Activated CD8-positive, alpha-beta T cell treated with anti-CD3 and anti-CD28 coated beads for 36 hours (primary cell): ENCODE measurements around the gene LEO1. TPM values are rescaled to one million over a fixed set of nuclear protein-coding genes. Genes with fewer than 3 reads are reported as not detected.

Experiments
- ATAC-seq: fragments of 200-7000 bp; cut with Tn5 transposase; one replicate; pipeline ENCODE4 v1.10.0; 2021; ENCODE audit warnings: mild to moderate bottlenecking, moderate library complexity
- CTCF ChIA-PET: fragments of 350-600 bp; sonication (Branson Sonifier 250); formaldehyde crosslinking; loops from one replicate; lab custom pipeline; 2021; ENCODE audit warnings: antibody characterized with exemption; lab: Charles Lee
- POLR2A ChIA-PET: fragments of 350-600 bp; sonication (Branson Sonifier 250); formaldehyde crosslinking; loops from one replicate; lab custom pipeline; 2021; ENCODE audit warnings: antibody characterized with exemption; lab: Charles Lee
- DNase-seq: peaks from one replicate; pipeline ENCODE4 v3.0.0-alpha.2; 2020
- H3K27ac Mint-ChIP-seq: one replicate; pipeline ENCODE4 v1.8.0; 2021; ENCODE audit warnings: mild to moderate bottlenecking, mixed read lengths
- H3K27me3 Mint-ChIP-seq: one replicate; pipeline ENCODE4 v1.8.0; 2021; ENCODE audit warnings: mixed read lengths
- H3K36me3 Mint-ChIP-seq: one replicate; pipeline ENCODE4 v1.8.0; 2021; ENCODE audit warnings: low read depth, mixed read lengths
- H3K4me1 Mint-ChIP-seq: one replicate; pipeline ENCODE4 v1.8.0; 2021; ENCODE audit warnings: low read depth, mixed read lengths
- H3K4me3 Mint-ChIP-seq: one replicate; pipeline ENCODE4 v1.8.0; 2021; ENCODE audit warnings: mild to moderate bottlenecking, moderate library complexity, mixed read lengths
- H3K9me3 Mint-ChIP-seq: one replicate; pipeline ENCODE4 v1.8.0; 2021; ENCODE audit warnings: mixed read lengths
- CTCF ChIP-seq: fragments of 200-600 bp; IDR thresholded peaks from one replicate; pipeline ENCODE4 v1.8.0; 2022; ENCODE audit warnings: antibody characterized with exemption, mild to moderate bottlenecking
- intact Hi-C: fragments of 100-400 bp; cut with micrococcal nuclease; formaldehyde crosslinking; loops from one replicate; pipeline ENCODE4 v1.10.0; 2022
- total RNA-seq, 2 experiments: library from RNA; stranded (reverse); gene quantifications; one replicate each; pipeline ENCODE4 v1.2.3, GENCODE V29; 2021

Gene LEO1
- total RNA-seq, 2 experiments from 2014 or later, result 28.9 to 31.1 TPM

- Mint-ChIP-seq H3K4me3 (no peak overlapping the region), H3K27me3 (no peaks in the 10 kb centered on the region), H3K27ac (no peak overlapping the region), H3K9me3 (no peaks in the 10 kb centered on the region), H3K4me1 (peaks cover 10% of the 10 kb centered on the region), H3K36me3 (peaks cover 31% of the 10 kb centered on the region)
- ChIA-PET CTCF (interaction anchor here (0.6 to 3.5 kb wide), 36 partner anchors 9 to 276 kb away, joined by 3 to 34 read pairs (median 4); no protein-coding TSS in a partner anchor), POLR2A (no interaction called here)
- ATAC-seq (no peak), DNase-seq (no peak)
- peak; percentile 92 for TF ChIP-seq CTCF
- intact Hi-C loops, result no loop called here
Observed at GRCh38 chr15:51888593-51889195, 82.9 kb downstream of the LEO1 start.

Other genes with a start within 250 kb of the LEO1 start
- 10 to 100 TPM; 18.5 to 19.0 TPM for gene LYSMD2, start 234.1 kb downstream of the LEO1 start, total RNA-seq
- 1 to 10 TPM; 4.8 to 7.0 TPM for gene TMOD2, start 220.2 kb downstream of the LEO1 start, total RNA-seq
- gene TMOD3, start 142.1 kb downstream of the LEO1 start, total RNA-seq, result 10 to 100 TPM; 53.6 to 59.2 TPM
- gene MAPK6, start 47.4 kb upstream of the LEO1 start, total RNA-seq, result 10 to 100 TPM; 40.5 to 42.2 TPM
- gene BCL2L10, start 141.0 kb upstream of the LEO1 start, total RNA-seq, result not detected
- gene GNB5, start 219.6 kb upstream of the LEO1 start, total RNA-seq, result 10 to 100 TPM; 16.8 to 17.5 TPM